RWPE1 (cell line): ENCODE measurements around the gene ADGRG6.

ENCODE experiments used
- CTCF ChIA-PET: fragments of 350-600 bp; sonication (Branson Sonifier 250); formaldehyde crosslinking; extraction: SDS; loops from one replicate; lab custom pipeline; 2021; lab: Yijun Ruan, JAX
- POLR2A ChIA-PET: fragments of 400-600 bp; formaldehyde crosslinking; extraction: SDS; loops from one replicate; lab custom pipeline; 2020; ENCODE audit warnings: antibody characterized with exemption; ENCODE audit not compliant: low non-redundant PET; lab: Yijun Ruan, JAX
- DNase-seq: peaks from one replicate; pipeline ENCODE4 v3.0.0; 2012; ENCODE audit warnings: low spot score
- H3K27ac ChIP-seq: fragments of 450-650 bp; 2 replicates; pipeline ENCODE4 v1.5.1; 2017
- CTCF ChIP-seq: fragments of 450-650 bp; conservative IDR thresholded peaks from 2 replicates; pipeline ENCODE4 v1.5.1; 2017; ENCODE audit warnings: low read depth, mild to moderate bottlenecking

ADGRG6 gene

GRCh38 chr6:142359271-142359960 lies 57.6 kb downstream of the ADGRG6 start:
- H3K27ac ChIP-seq, result no peak overlapping the region
- POLR2A ChIA-PET, result no interaction called here
- TF ChIP-seq CTCF, result no peak
- no peak for DNase-seq
- CTCF ChIA-PET, result no interaction called here

GRCh38 chr6:142361345-142361744 lies 59.5 kb downstream of the ADGRG6 start:
- TF ChIP-seq CTCF, result no peak
- ChIA-PET CTCF (no interaction called here), POLR2A (no interaction called here)
- H3K27ac ChIP-seq, result no peak overlapping the region
- no peak for DNase-seq

- POLR2A ChIA-PET, result no interaction called here
- no peak overlapping the region for H3K27ac ChIP-seq
- CTCF ChIA-PET, result no interaction called here
- TF ChIP-seq CTCF, result no peak
- DNase-seq, result no peak
These were observed 60.3 kb downstream of the ADGRG6 start for GRCh38 chr6:142361779-142362750.

- POLR2A ChIA-PET, result no interaction called here
- no peak for TF ChIP-seq CTCF
- no peak overlapping the region for H3K27ac ChIP-seq
- CTCF ChIA-PET, result no interaction called here
- no peak for DNase-seq
These were observed 65.3 kb downstream of the ADGRG6 start for GRCh38 chr6:142367061-142367460.

- no peak overlapping the region for H3K27ac ChIP-seq
- ChIA-PET POLR2A (no interaction called here), CTCF (no interaction called here)
- TF ChIP-seq CTCF, result no peak
- no peak for DNase-seq
These were observed 65.8 kb downstream of the ADGRG6 start for GRCh38 chr6:142367501-142368018.

GRCh38 chr6:142369266-142369665 lies 67.5 kb downstream of the ADGRG6 start:
- DNase-seq, result no peak
- CTCF ChIA-PET, result no interaction called here
- TF ChIP-seq CTCF, result no peak
- no peak overlapping the region for H3K27ac ChIP-seq
- POLR2A ChIA-PET, result no interaction called here
